Measurements from ENCODE around the gene HHAT. TPM values are rescaled to one million over a fixed set of nuclear protein-coding genes. Genes with fewer than 3 reads are reported as not detected.

The HHAT gene
- total and polyA plus RNA-seq, 2 of the 13 experiments (the other 11 are each of a cell fraction or from before 2014, with no cell fraction given): 2.6 to 4.9 TPM

DNA sequence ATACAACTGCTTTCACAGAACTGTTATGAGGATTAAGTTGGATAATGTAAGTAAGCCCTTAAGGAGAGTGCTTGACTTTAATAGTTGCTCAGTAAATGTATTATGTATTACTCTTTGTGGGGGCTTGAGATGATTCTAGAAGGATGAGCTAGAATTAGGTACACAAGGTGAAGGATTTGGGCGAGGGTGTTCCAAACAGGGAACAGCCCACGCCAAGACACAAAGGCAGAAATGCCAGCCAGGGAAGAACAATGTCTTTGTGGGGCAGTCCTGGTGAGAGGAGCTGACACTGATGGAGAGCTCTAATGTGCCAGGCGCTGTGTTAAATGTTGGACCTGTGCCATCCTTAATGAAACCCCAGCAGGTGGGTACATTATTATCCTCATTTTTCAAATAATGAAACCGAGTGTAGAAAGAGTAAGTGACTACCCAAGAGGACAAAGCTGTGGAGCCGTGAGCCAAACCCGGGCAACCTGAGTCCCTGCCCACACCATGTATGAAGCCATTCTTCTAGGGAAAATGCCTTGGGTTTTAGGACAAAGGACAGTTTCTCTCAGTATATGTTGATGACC, 362.4 kb downstream of the HHAT start:
- DNase-seq (ENCODE audit: low spot score) (no peak), FAIRE-seq (no peak), ATAC-seq (no peak)
- no peak overlapping the region for H3K4me2 ChIP-seq (ENCODE audit: low read depth, low read length)
- CTCF ChIA-PET (ENCODE audit: low intra/inter-chr PET ratio, low total read pairs): no interaction called here
- no peak overlapping the region for H3K27ac ChIP-seq (ENCODE audit: extremely low read length, insufficient read depth, low read length)
- no peak overlapping the region for H3K9ac ChIP-seq (ENCODE audit: insufficient read depth, low read depth, low read length)
- H4K20me1 ChIP-seq (ENCODE audit: insufficient read depth, low read length): no peaks in the 10 kb centered on the region
- no peaks in the 10 kb centered on the region for H3K79me2 ChIP-seq (ENCODE audit: insufficient read depth, low read length)
- H3K36me3 ChIP-seq (replicated peaks in 1 of 2; ENCODE audit: control insufficient read depth in 1 of 2, insufficient read depth in 2 of 2, low read length in 2 of 2): no peaks in the 10 kb centered on the region
- no peaks in the 10 kb centered on the region for H3K4me1 ChIP-seq (ENCODE audit: insufficient read depth, low read length)
- WGBS (ENCODE audit: low lambda C conversion rate): 17% methylated on average over 6 of the region's 6 CpGs
- no peaks in the 10 kb centered on the region for H3K9me3 ChIP-seq (ENCODE audit: low read length)
- in situ Hi-C loops (cut with HindIII; ENCODE audit: extremely low pct_ligation_motif_present, low pct_unique_long_range_greater_than_20kb): no loop called here
- no TSS peak for BruUV-seq (replicated peaks)
- H2AFZ ChIP-seq (ENCODE audit: low read length): no peak overlapping the region
- no peaks in the 10 kb centered on the region for H3K27me3 ChIP-seq (ENCODE audit: control insufficient read depth in 1 of 2, insufficient read depth in 2 of 2, low read length in 2 of 2)
- intact Hi-C loops (cut with micrococcal nuclease; ENCODE audit: unreplicated experiment): no loop called here
- POLR2A ChIA-PET: no interaction called here
- H3K4me3 ChIP-seq (replicated peaks in 1 of 3; ENCODE audit: insufficient read depth in 1 of 3, low read depth in 2 of 3, low read length in 3 of 3): no peak overlapping the region
- TF ChIP-seq, protein P1, sequence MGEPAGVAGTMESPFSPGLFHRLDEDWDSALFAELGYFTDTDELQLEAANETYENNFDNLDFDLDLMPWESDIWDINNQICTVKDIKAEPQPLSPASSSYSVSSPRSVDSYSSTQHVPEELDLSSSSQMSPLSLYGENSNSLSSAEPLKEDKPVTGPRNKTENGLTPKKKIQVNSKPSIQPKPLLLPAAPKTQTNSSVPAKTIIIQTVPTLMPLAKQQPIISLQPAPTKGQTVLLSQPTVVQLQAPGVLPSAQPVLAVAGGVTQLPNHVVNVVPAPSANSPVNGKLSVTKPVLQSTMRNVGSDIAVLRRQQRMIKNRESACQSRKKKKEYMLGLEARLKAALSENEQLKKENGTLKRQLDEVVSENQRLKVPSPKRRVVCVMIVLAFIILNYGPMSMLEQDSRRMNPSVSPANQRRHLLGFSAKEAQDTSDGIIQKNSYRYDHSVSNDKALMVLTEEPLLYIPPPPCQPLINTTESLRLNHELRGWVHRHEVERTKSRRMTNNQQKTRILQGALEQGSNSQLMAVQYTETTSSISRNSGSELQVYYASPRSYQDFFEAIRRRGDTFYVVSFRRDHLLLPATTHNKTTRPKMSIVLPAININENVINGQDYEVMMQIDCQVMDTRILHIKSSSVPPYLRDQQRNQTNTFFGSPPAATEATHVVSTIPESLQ (CRISPR knock-in tag; conservative IDR thresholded peaks at IDR 0.05): no peak
- TF ChIP-seq SP4 (CRISPR knock-in tag; IDR thresholded peaks at IDR 0.05) (no peak), GABPB1 (CRISPR knock-in tag; IDR thresholded peaks at IDR 0.05) (no peak), SRSF9 (IDR thresholded peaks at IDR 0.05; ENCODE audit: borderline replicate concordance, insufficient read depth, low read depth, low read length, poor library complexity, severe bottlenecking) (no peak), PAWR (CRISPR knock-in tag; IDR thresholded peaks at IDR 0.05; ENCODE audit: borderline replicate concordance) (no peak), ZNF484 (CRISPR knock-in tag; IDR thresholded peaks at IDR 0.05; ENCODE audit: borderline replicate concordance, low read depth) (no peak), NR1H2 (CRISPR knock-in tag; IDR thresholded peaks at IDR 0.05; ENCODE audit: borderline replicate concordance, low read depth) (no peak), ZFAT (CRISPR knock-in tag; conservative IDR thresholded peaks at IDR 0.05) (no peak), ZBTB44 (CRISPR knock-in tag; IDR thresholded peaks at IDR 0.05) (no peak), ZNF326 (CRISPR knock-in tag; IDR thresholded peaks at IDR 0.05; ENCODE audit: borderline replicate concordance) (no peak), BRD4 (CRISPR knock-in tag; IDR thresholded peaks at IDR 0.05) (no peak), KLF12 (CRISPR knock-in tag; IDR thresholded peaks at IDR 0.05; ENCODE audit: borderline replicate concordance) (no peak), ZSCAN29 (CRISPR knock-in tag; conservative IDR thresholded peaks at IDR 0.05) (no peak), E2F1 (CRISPR knock-in tag; IDR thresholded peaks at IDR 0.05) (no peak), POLR2AphosphoS5 (IDR thresholded peaks at IDR 0.05; ENCODE audit: low read depth, low read length) (no peak), ARHGAP35 (CRISPR knock-in tag; IDR thresholded peaks at IDR 0.05; ENCODE audit: borderline replicate concordance) (no peak)
- TF ChIP-seq, protein P2, sequence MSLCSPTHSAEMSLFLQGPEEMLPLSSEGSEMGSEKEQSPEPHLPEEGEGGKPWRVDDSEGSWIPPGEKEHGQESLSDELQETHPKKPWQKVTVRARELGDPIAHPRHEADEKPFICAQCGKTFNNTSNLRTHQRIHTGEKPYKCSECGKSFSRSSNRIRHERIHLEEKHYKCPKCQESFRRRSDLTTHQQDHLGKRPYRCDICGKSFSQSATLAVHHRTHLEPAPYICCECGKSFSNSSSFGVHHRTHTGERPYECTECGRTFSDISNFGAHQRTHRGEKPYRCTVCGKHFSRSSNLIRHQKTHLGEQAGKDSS (CRISPR knock-in tag; IDR thresholded peaks at IDR 0.05; ENCODE audit: borderline replicate concordance, low read depth): no peak
- TF ChIP-seq, protein P3, sequence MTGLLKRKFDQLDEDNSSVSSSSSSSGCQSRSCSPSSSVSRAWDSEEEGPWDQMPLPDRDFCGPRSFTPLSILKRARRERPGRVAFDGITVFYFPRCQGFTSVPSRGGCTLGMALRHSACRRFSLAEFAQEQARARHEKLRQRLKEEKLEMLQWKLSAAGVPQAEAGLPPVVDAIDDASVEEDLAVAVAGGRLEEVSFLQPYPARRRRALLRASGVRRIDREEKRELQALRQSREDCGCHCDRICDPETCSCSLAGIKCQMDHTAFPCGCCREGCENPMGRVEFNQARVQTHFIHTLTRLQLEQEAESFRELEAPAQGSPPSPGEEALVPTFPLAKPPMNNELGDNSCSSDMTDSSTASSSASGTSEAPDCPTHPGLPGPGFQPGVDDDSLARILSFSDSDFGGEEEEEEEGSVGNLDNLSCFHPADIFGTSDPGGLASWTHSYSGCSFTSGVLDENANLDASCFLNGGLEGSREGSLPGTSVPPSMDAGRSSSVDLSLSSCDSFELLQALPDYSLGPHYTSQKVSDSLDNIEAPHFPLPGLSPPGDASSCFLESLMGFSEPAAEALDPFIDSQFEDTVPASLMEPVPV (CRISPR knock-in tag; IDR thresholded peaks at IDR 0.05): no peak
